Esophagus (tissue), 2 donors: Measurements from ENCODE around the gene NPDC1. TPM values are rescaled to one million over a fixed set of nuclear protein-coding genes. Genes with fewer than 3 reads are reported as not detected.

Source experiments
- H3K27ac ChIP-seq, 2 donors: one replicate each; pipeline ENCODE4 v1.5.1; 2013; ENCODE audit warnings: low read depth in 2 of 2, mild to moderate bottlenecking in 2 of 2, inconsistent platforms in 1 of 2, low read length in 1 of 2, moderate library complexity in 1 of 2
- H3K27me3 ChIP-seq, 2 donors: one replicate each; pipeline ENCODE4 v1.6.1; 2013; ENCODE audit warnings: low read length in 2 of 2, control low read depth in 1 of 2, mild to moderate bottlenecking in 1 of 2; ENCODE audit not compliant: insufficient read depth in 2 of 2, control insufficient read depth in 1 of 2
- H3K36me3 ChIP-seq, 2 donors: one replicate each; pipeline ENCODE4 v1.6.1; 2013; ENCODE audit warnings: low read length in 1 of 2; ENCODE audit not compliant: control insufficient read depth in 2 of 2, insufficient read depth in 2 of 2
- H3K4me1 ChIP-seq, 2 donors: one replicate each; pipeline ENCODE4 v1.6.1; 2013; ENCODE audit warnings: low read length in 1 of 2; ENCODE audit not compliant: control insufficient read depth in 2 of 2, insufficient read depth in 2 of 2
- H3K4me3 ChIP-seq, 2 donors: one replicate each; pipeline ENCODE4 v1.5.1; 2013; ENCODE audit warnings: low read length in 2 of 2, mild to moderate bottlenecking in 2 of 2, low read depth in 1 of 2, moderate library complexity in 1 of 2
- H3K9me3 ChIP-seq, 2 donors: one replicate each; pipeline ENCODE4 v1.6.1; 2013; ENCODE audit warnings: mild to moderate bottlenecking in 2 of 2, low read depth in 1 of 2, low read length in 1 of 2, moderate library complexity in 1 of 2; ENCODE audit not compliant: control insufficient read depth in 2 of 2, insufficient read depth in 1 of 2
- WGBS, 2 donors: extraction: QIAGEN DNeasy Blood & Tissue Kit; methylation state at CpG; one replicate each; pipeline ENCODE4 v1.1.7; 2013; 5-methylcytosine and 5-hydroxymethylcytosine counted together
- polyA plus RNA-seq, 2 donors: library from polyadenylated mRNA; stranded (reverse); fragments of 200-250 nt; gene quantifications; one replicate each; pipeline ENCODE4 v1.2.3, GENCODE V29; 2013
- donor health status: healthy with polysubstance abuse.
- donor health status: Bipolar disorder and iron deficiency.

The NPDC1 gene
- polyA plus RNA-seq, 2 donors = 33.1 to 44.3 TPM

- H3K4me1 ChIP-seq = peaks cover 13 to 23% of the 10 kb centered on the region in 2 donors
- peaks cover 0 to 3% of the 10 kb centered on the region in 2 donors for H3K27me3 ChIP-seq
- 76 to 81% methylated on average over 36 of the region's 36 CpGs for WGBS, 2 donors
- H3K27ac ChIP-seq = peak overlapping the region; percentile 26 to 56
- no peaks in the 10 kb centered on the region for H3K9me3 ChIP-seq
- H3K36me3 ChIP-seq = peaks cover 0 to 3% of the 10 kb centered on the region in 2 donors
- H3K4me3 ChIP-seq = no peak overlapping the region
These were observed 2.9 kb downstream of the NPDC1 start for GRCh38 chr9:137042751-137043727.

- Histone ChIP-seq H3K4me3 (no peak overlapping the region), H3K27ac (no peak overlapping the region), H3K9me3 (no peaks in the 10 kb centered on the region), H3K4me1 (peaks cover 8 to 20% of the 10 kb centered on the region in 2 donors), H3K27me3 (peaks cover 0 to 3% of the 10 kb centered on the region in 2 donors), H3K36me3 (peaks cover 0 to 3% of the 10 kb centered on the region in 2 donors)
- 55 to 69% methylated on average over 15 to 16 of the region's 16 CpGs for WGBS, 2 donors
These were observed 4.9 kb downstream of the NPDC1 start for GRCh38 chr9:137041124-137041523.

GRCh38 chr9:137040568-137040967, 5.4 kb downstream of the NPDC1 start:
- H3K9me3 ChIP-seq = no peaks in the 10 kb centered on the region
- peaks cover 0 to 3% of the 10 kb centered on the region in 2 donors for H3K36me3 ChIP-seq
- no peak overlapping the region for H3K27ac ChIP-seq
- H3K4me3 ChIP-seq = no peak overlapping the region
- 86 to 97% methylated on average over 12 to 23 of the region's 23 CpGs for WGBS, 2 donors
- peaks cover 8 to 15% of the 10 kb centered on the region in 2 donors for H3K4me1 ChIP-seq
- H3K27me3 ChIP-seq = peaks cover 0 to 3% of the 10 kb centered on the region in 2 donors

- peaks cover 0 to 3% of the 10 kb centered on the region in 2 donors for H3K36me3 ChIP-seq
- H3K27ac ChIP-seq = no peak overlapping the region
- H3K27me3 ChIP-seq = no peaks in the 10 kb centered on the region
- 90 to 91% methylated on average over 31 to 32 of the region's 32 CpGs for WGBS, 2 donors
- no peak overlapping the region for H3K4me3 ChIP-seq
- H3K9me3 ChIP-seq = no peaks in the 10 kb centered on the region
- H3K4me1 ChIP-seq = peaks cover 11% of the 10 kb centered on the region in 2 donors
These were observed 6.2 kb downstream of the NPDC1 start for GRCh38 chr9:137039611-137040366.

GRCh38 chr9:137038916-137039315, 7.1 kb downstream of the NPDC1 start:
- Histone ChIP-seq H3K4me3 (no peak overlapping the region), H3K27ac (no peak overlapping the region), H3K27me3 (no peaks in the 10 kb centered on the region), H3K36me3 (peaks cover 0 to 3% of the 10 kb centered on the region in 2 donors), H3K4me1 (peaks cover 5 to 8% of the 10 kb centered on the region in 2 donors), H3K9me3 (no peaks in the 10 kb centered on the region)
- 83 to 91% methylated on average over 9 of the region's 9 CpGs for WGBS, 2 donors

GRCh38 chr9:137037483-137037882, 8.5 kb downstream of the NPDC1 start:
- Histone ChIP-seq H3K27ac (no peak overlapping the region), H3K27me3 (no peaks in the 10 kb centered on the region), H3K9me3 (no peaks in the 10 kb centered on the region), H3K4me3 (no peak overlapping the region), H3K4me1 (peaks cover 3 to 8% of the 10 kb centered on the region in 2 donors), H3K36me3 (peaks cover 0 to 3% of the 10 kb centered on the region in 2 donors)
- 82 to 84% methylated on average over 10 of the region's 10 CpGs for WGBS, 2 donors

- Histone ChIP-seq H3K9me3 (no peaks in the 10 kb centered on the region), H3K4me1 (peaks cover 3 to 8% of the 10 kb centered on the region in 2 donors), H3K4me3 (no peak overlapping the region), H3K27me3 (no peaks in the 10 kb centered on the region), H3K36me3 (peaks cover 0 to 3% of the 10 kb centered on the region in 2 donors), H3K27ac (no peak overlapping the region)
- 58 to 63% methylated on average over 13 of the region's 13 CpGs for WGBS, 2 donors
These were observed 8.9 kb downstream of the NPDC1 start for GRCh38 chr9:137037035-137037434.

GRCh38 chr9:137035937-137036336, 10.0 kb downstream of the NPDC1 start:
- Histone ChIP-seq H3K27me3 (no peaks in the 10 kb centered on the region), H3K4me3 (no peak overlapping the region), H3K9me3 (no peaks in the 10 kb centered on the region), H3K27ac (no peak overlapping the region), H3K4me1 (peaks cover 3 to 6% of the 10 kb centered on the region in 2 donors), H3K36me3 (peaks cover 0 to 3% of the 10 kb centered on the region in 2 donors)
- WGBS, 2 donors = 73% methylated on average over 8 of the region's 8 CpGs

GRCh38 chr9:137035507-137035834, 10.5 kb downstream of the NPDC1 start:
- Histone ChIP-seq H3K27me3 (no peaks in the 10 kb centered on the region), H3K36me3 (peaks cover 0 to under 1% of the 10 kb centered on the region in 2 donors), H3K9me3 (no peaks in the 10 kb centered on the region), H3K4me1 (peaks cover 3 to 6% of the 10 kb centered on the region in 2 donors), H3K4me3 (no peak overlapping the region), H3K27ac (no peak overlapping the region)
- WGBS, 2 donors = 22 to 27% methylated on average over 9 of the region's 9 CpGs
